OCI-LY1 (cell line): ENCODE measurements around the gene HIVEP1.

ENCODE experiments used
- H2AFZ ChIP-seq: fragments of 200-600 bp; sonication (generic), shearing (Covaris generic); 2 replicates; pipeline ENCODE4 v1.6.0; 2014; ENCODE audit warnings: antibody characterized with exemption, mild to moderate bottlenecking, low read length
- H3F3A ChIP-seq: fragments of 200-600 bp; sonication (generic), shearing (Covaris generic); 2 replicates; pipeline ENCODE4 v1.6.0; 2014; ENCODE audit warnings: mild to moderate bottlenecking, antibody characterized with exemption, low read length, moderate library complexity; ENCODE audit not compliant: insufficient read depth
- H3K27ac ChIP-seq: fragments of 200-600 bp; sonication (generic); 2 replicates; pipeline ENCODE4 v1.5.1; 2014; ENCODE audit warnings: low read length, mixed run types, mild to moderate bottlenecking, low read depth; ENCODE audit not compliant: poor library complexity, severe bottlenecking
- H3K27me3 ChIP-seq: fragments of 200-600 bp; sonication (generic); 2 replicates; pipeline ENCODE4 v1.6.0; 2014; ENCODE audit warnings: antibody characterized with exemption, mild to moderate bottlenecking, low read length, moderate library complexity; ENCODE audit not compliant: insufficient read depth
- H3K36me3 ChIP-seq: fragments of 200-600 bp; sonication (generic); 2 replicates; pipeline ENCODE4 v1.6.1; 2014; ENCODE audit warnings: mild to moderate bottlenecking, antibody characterized with exemption, low read length, moderate library complexity, mixed read lengths; ENCODE audit not compliant: insufficient read depth
- H3K4me1 ChIP-seq: fragments of 200-600 bp; sonication (generic); 2 replicates; pipeline ENCODE4 v1.5.1; 2014; ENCODE audit warnings: mild to moderate bottlenecking, low read length, moderate library complexity; ENCODE audit not compliant: insufficient read depth, severe bottlenecking
- H3K4me2 ChIP-seq: fragments of 200-600 bp; sonication (generic), shearing (Covaris generic); 2 replicates; pipeline ENCODE4 v1.6.1; 2014; ENCODE audit warnings: low read length
- H3K4me3 ChIP-seq: fragments of 200-600 bp; sonication (generic); 2 replicates; pipeline ENCODE4 v1.5.1; 2014; ENCODE audit warnings: low read length, low read depth, mild to moderate bottlenecking, mixed read lengths; ENCODE audit not compliant: poor library complexity, severe bottlenecking
- H3K79me2 ChIP-seq: fragments of 200-600 bp; shearing (Covaris generic); 2 replicates; pipeline ENCODE4 v1.6.1; 2016; ENCODE audit warnings: mixed run types, low read length, mixed read lengths; ENCODE audit not compliant: insufficient read depth
- H3K9ac ChIP-seq: fragments of 200-600 bp; sonication (generic), shearing (Covaris generic); 2 replicates; pipeline ENCODE4 v1.6.1; 2014; ENCODE audit warnings: mild to moderate bottlenecking, low read length, mixed read lengths
- H3K9me2 ChIP-seq: fragments of 200-600 bp; sonication (generic), shearing (Covaris generic); 2 replicates; pipeline ENCODE4 v1.6.1; 2014; ENCODE audit warnings: low read depth, mild to moderate bottlenecking, low read length, mixed read lengths
- H3K9me3 ChIP-seq: fragments of 200-600 bp; shearing (Covaris generic); 2 replicates; pipeline ENCODE4 v1.6.1; 2014; ENCODE audit warnings: low read length, mixed read lengths
- H4K20me1 ChIP-seq: fragments of 200-600 bp; sonication (generic), shearing (Covaris generic); 2 replicates; pipeline ENCODE4 v1.6.0; 2016; ENCODE audit warnings: mild to moderate bottlenecking, low read length; ENCODE audit not compliant: insufficient read depth
- CTCF ChIP-seq: fragments of 200-600 bp; sonication (generic), shearing (Covaris generic); IDR thresholded peaks from 2 replicates; pipeline ENCODE4 v1.5.1; 2017; ENCODE audit warnings: mild to moderate bottlenecking, antibody characterized with exemption, low read length, moderate library complexity, mixed read lengths
- EZH2 ChIP-seq: fragments of 200-600 bp; sonication (generic), shearing (Covaris generic); IDR thresholded peaks from 2 replicates; pipeline ENCODE4 v1.8.0; 2017; ENCODE audit warnings: borderline replicate concordance, mixed run types, mild to moderate bottlenecking, antibody characterized with exemption, low read length, moderate library complexity, mixed read lengths

HIVEP1 gene

GRCh38 chr6:12132351-12133222 is 120.5 kb downstream of the HIVEP1 start:
- Histone ChIP-seq H3K4me2 (no peak overlapping the region), H3K36me3 (peaks cover 92% of the 10 kb centered on the region), H2AFZ (no peak overlapping the region), H3K27ac (no peak overlapping the region), H3K9ac (no peak overlapping the region), H3F3A (no peaks in the 10 kb centered on the region), H3K27me3 (no peaks in the 10 kb centered on the region), H3K9me3 (no peaks in the 10 kb centered on the region), H4K20me1 (no peaks in the 10 kb centered on the region), H3K4me1 (no peaks in the 10 kb centered on the region), H3K79me2 (0 out of 2 replicates have a peak, but pooled peaks cover 4% of the 10 kb centered on the region), H3K4me3 (no peak overlapping the region), H3K9me2 (no peaks in the 10 kb centered on the region)
- TF ChIP-seq EZH2, result no peak
- no peak for TF ChIP-seq CTCF

GRCh38 chr6:12134581-12134980 is 122.5 kb downstream of the HIVEP1 start:
- Histone ChIP-seq H3K79me2 (0 out of 2 replicates have a peak, but pooled peaks cover under 1% of the 10 kb centered on the region), H3K27ac (no peak overlapping the region), H3K27me3 (no peaks in the 10 kb centered on the region), H3F3A (no peaks in the 10 kb centered on the region), H3K9me3 (no peaks in the 10 kb centered on the region; the same call in 1 of the 2 replicates), H3K4me1 (no peaks in the 10 kb centered on the region), H3K9me2 (no peaks in the 10 kb centered on the region), H3K4me3 (no peak overlapping the region), H2AFZ (no peak overlapping the region), H3K4me2 (no peak overlapping the region), H3K9ac (no peak overlapping the region), H3K36me3 (peaks cover 92% of the 10 kb centered on the region), H4K20me1 (no peaks in the 10 kb centered on the region)
- TF ChIP-seq CTCF (no peak), EZH2 (no peak)

- no peak overlapping the region for H3K4me2 ChIP-seq
- no peaks in the 10 kb centered on the region for H3K27me3 ChIP-seq
- no peaks in the 10 kb centered on the region for H3K4me1 ChIP-seq
- H3K9ac ChIP-seq, result no peak overlapping the region
- H3K9me3 ChIP-seq, result no peaks in the 10 kb centered on the region; the same call in 1 of the 2 replicates
- no peak overlapping the region for H2AFZ ChIP-seq
- no peaks in the 10 kb centered on the region for H3K9me2 ChIP-seq
- no peaks in the 10 kb centered on the region for H3K79me2 ChIP-seq
- H4K20me1 ChIP-seq, result no peaks in the 10 kb centered on the region
- no peak overlapping the region for H3K4me3 ChIP-seq
- peaks cover 92% of the 10 kb centered on the region for H3K36me3 ChIP-seq
- no peak overlapping the region for H3K27ac ChIP-seq
- H3F3A ChIP-seq, result no peaks in the 10 kb centered on the region
- no peak for TF ChIP-seq CTCF
Observed at GRCh38 chr6:12134991-12135390, 122.9 kb downstream of the HIVEP1 start.
